Glomerular visceral epithelial cell (primary cell): ENCODE measurements around the gene PKDCC.

Source experiments
- DNase-seq: peaks from one replicate; pipeline ENCODE4 v3.0.0-alpha.2; 2016; ENCODE audit errors: extremely low spot score

The PKDCC gene

GRCh38 chr2:42107249-42108042 lies 59.6 kb downstream of the PKDCC start:
- DNase-seq: no peak
